Lower lobe of right lung (tissue), 2 donors: ENCODE measurements around the gene REG1A. TPM values are rescaled to one million over a fixed set of nuclear protein-coding genes. Genes with fewer than 3 reads are reported as not detected.

Source experiments
- ATAC-seq, 2 donors: fragments of 200-7000 bp; cut with Tn5 transposase; one replicate each; pipeline ENCODE4 v1.9.1; 2020 to 2022; ENCODE audit warnings: mild to moderate bottlenecking in 2 of 2, moderate library complexity in 2 of 2
- DNase-seq: peaks from one replicate; pipeline ENCODE4 v3.0.0-alpha.2; 2020
- H3K27ac ChIP-seq: fragments of 200-600 bp; one replicate; pipeline ENCODE4 v1.8.0; 2022
- H3K27me3 ChIP-seq: fragments of 200-600 bp; one replicate; pipeline ENCODE4 v1.8.0; 2022; ENCODE audit warnings: low read depth
- H3K36me3 ChIP-seq: fragments of 200-600 bp; one replicate; pipeline ENCODE4 v1.8.0; 2022; ENCODE audit warnings: mild to moderate bottlenecking
- H3K4me1 ChIP-seq: fragments of 200-600 bp; one replicate; pipeline ENCODE4 v1.8.0; 2022
- H3K4me3 ChIP-seq: fragments of 200-600 bp; one replicate; pipeline ENCODE4 v1.8.0; 2022; ENCODE audit warnings: mild to moderate bottlenecking
- H3K9me3 ChIP-seq: fragments of 200-600 bp; one replicate; pipeline ENCODE4 v1.8.0; 2022
- intact Hi-C: fragments of 100-400 bp; cut with DNase I; formaldehyde crosslinking; loops from one replicate; pipeline ENCODE4 v1.11.0; 2022
- total RNA-seq: library from RNA; stranded (reverse); fragmentation: NEBNext Ultra II Directional; extraction: Animal tissue kit (Norgen Biotek cat#: 25700); gene quantifications from one replicate; pipeline ENCODE4 v1.2.1, GENCODE V29; 2021
- TF ChIP-seq, protein P1 (sequence below): fragments of 200-600 bp; IDR thresholded peaks from one replicate; pipeline ENCODE4 v1.8.0; 2022; ENCODE audit warnings: antibody characterized with exemption, mild to moderate bottlenecking
- donor health status: DM: no; HTN: yes; CAD: no; lungs with severe emphysema.

Gene REG1A
- total RNA-seq, 1 donor from 2014 or later = not detected

DNA sequence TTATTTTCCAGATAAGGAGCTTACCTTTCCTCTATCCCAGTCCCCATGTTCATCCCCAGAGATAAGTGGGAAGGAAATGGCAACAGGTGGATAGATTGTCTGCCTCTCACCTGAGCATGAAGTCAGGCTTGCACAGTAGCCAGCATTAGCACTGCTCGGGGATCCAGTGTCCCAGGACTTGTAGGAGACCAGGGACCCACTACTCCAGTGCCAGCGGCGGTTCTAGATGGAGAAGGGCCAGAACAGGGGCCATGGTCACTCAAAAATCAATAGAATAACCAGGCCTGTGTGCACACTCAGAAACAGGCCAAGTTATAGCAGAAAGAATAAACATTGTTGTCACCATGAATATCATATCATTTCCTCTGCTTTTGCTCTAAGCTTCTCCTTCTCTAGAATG lies 34.9 kb upstream of the REG1A start:
- no peaks in the 10 kb centered on the region for H3K36me3 ChIP-seq
- H3K27me3 ChIP-seq = no peaks in the 10 kb centered on the region
- TF ChIP-seq, protein P1, sequence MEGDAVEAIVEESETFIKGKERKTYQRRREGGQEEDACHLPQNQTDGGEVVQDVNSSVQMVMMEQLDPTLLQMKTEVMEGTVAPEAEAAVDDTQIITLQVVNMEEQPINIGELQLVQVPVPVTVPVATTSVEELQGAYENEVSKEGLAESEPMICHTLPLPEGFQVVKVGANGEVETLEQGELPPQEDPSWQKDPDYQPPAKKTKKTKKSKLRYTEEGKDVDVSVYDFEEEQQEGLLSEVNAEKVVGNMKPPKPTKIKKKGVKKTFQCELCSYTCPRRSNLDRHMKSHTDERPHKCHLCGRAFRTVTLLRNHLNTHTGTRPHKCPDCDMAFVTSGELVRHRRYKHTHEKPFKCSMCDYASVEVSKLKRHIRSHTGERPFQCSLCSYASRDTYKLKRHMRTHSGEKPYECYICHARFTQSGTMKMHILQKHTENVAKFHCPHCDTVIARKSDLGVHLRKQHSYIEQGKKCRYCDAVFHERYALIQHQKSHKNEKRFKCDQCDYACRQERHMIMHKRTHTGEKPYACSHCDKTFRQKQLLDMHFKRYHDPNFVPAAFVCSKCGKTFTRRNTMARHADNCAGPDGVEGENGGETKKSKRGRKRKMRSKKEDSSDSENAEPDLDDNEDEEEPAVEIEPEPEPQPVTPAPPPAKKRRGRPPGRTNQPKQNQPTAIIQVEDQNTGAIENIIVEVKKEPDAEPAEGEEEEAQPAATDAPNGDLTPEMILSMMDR = no peak
- ATAC-seq (no peak), DNase-seq (no peak)
- no peaks in the 10 kb centered on the region for H3K4me1 ChIP-seq
- intact Hi-C loops = no loop called here
- H3K9me3 ChIP-seq = no peaks in the 10 kb centered on the region
- no peak overlapping the region for H3K27ac ChIP-seq
- H3K4me3 ChIP-seq = no peak overlapping the region

DNA sequence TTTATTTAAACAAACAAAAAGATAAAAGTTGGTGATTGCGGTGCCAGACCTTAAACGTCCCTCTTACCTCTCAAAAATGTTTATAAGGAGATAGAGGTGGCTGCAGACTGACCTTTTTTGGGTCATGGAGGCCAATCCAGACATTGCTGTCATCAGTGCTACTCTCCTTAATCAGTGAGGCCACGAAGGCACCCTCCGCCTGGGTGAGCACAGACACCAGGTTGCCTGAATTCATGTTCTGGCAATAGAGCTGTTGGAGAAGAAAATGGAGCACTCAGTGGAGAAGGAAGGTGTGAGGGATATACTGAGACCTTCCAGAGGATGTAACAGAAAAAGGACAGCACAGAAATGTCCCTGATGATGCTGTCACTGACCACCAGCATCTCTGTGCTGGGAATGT lies 34.0 kb upstream of the REG1A start:
- no peaks in the 10 kb centered on the region for H3K4me1 ChIP-seq
- H3K27me3 ChIP-seq = no peaks in the 10 kb centered on the region
- no peaks in the 10 kb centered on the region for H3K9me3 ChIP-seq
- no peak overlapping the region for H3K4me3 ChIP-seq
- ATAC-seq (no peak), DNase-seq (no peak)
- intact Hi-C loops = no loop called here
- TF ChIP-seq, protein P1 = no peak
- H3K36me3 ChIP-seq = no peaks in the 10 kb centered on the region
- H3K27ac ChIP-seq = no peak overlapping the region

DNA sequence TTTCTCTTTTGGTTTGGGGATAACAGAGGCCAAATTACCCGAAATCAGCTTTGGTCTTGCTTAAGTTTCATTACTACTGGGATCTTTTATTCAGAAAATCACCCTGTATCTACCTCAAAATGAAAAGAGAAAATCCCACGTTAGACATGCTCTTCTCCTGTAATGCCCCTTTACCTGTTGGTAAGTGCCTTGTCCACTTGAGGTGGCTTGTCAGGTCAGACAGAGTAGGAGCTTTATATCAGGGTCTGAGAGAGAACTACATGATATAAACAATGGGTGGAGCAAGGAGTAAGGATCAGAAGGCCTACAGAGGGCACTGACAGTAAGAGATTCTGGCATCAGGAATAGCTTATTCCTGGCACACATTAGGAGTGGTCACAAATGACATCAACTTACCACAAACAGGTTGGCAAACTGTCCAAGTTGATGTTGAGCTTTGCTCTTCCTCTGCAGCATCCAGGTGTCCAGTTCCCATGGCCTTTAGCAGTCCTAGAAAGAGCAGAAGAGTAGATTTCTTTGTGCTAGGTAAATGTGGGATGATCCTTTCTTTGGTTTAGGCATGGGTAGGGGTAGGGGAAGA lies 32.4 kb upstream of the REG1A start, which contains the start of gene REG1B:
TSS of gene REG1B (minus strand) at position 209 of the 580 bp plus-strand sequence. CDS start 381 bp downstream, outside the sequence.
- intact Hi-C loops = no loop called here
- Histone ChIP-seq H3K4me1 (no peaks in the 10 kb centered on the region), H3K36me3 (no peaks in the 10 kb centered on the region), H3K4me3 (no peak within 1 kb of the TSS), H3K9me3 (no peaks in the 10 kb centered on the region), H3K27me3 (no peaks in the 10 kb centered on the region), H3K27ac (no peak within 1 kb of the TSS)
- ATAC-seq = no peak
- TF ChIP-seq, protein P1 = no peak
- DNase-seq = no peak

DNA sequence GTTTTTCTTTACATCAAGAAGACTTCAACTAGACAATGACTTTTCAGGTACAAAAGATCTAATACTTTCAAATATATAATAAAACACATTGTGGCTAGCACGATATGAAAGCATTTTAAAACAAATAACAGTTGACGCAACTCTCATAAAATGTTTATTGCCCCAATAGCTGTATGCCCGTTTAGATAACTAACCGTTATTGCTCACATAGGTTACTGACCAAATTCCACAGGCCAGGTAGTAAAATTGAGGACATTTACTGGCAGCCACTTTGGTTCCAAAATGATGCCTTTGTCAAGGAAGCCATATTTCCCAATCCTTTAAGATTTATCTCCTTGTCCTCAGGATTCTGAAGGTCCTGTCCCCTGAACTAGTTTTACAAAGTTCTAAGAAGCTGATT lies 29.6 kb upstream of the REG1A start:
- DNase-seq (no peak), ATAC-seq (no peak)
- intact Hi-C loops = no loop called here
- H3K27me3 ChIP-seq = no peaks in the 10 kb centered on the region
- H3K4me3 ChIP-seq = no peak overlapping the region
- no peaks in the 10 kb centered on the region for H3K36me3 ChIP-seq
- no peaks in the 10 kb centered on the region for H3K9me3 ChIP-seq
- H3K27ac ChIP-seq = no peak overlapping the region
- TF ChIP-seq, protein P1 = no peak
- H3K4me1 ChIP-seq = no peaks in the 10 kb centered on the region

DNA sequence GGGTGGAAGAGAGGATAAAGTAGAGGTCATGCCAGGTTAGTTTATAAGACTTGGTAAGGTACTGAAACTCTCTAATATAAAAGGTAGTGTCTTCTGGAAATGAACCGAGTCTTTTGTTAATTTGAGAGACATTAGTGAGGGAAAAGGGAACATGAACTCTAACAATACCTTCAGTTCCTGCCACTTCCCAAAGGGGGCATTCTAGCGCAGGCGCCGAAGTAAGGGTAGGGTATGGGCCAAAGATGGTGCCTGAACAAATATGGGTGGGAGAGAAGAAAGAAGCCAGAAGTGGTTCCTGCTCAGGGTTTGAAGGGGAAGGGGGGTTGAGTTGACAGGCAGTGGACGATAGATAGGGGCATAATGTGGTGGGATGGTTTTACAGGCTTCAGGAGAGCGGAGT lies 22.4 kb upstream of the REG1A start:
- Histone ChIP-seq H3K4me1 (no peaks in the 10 kb centered on the region), H3K36me3 (no peaks in the 10 kb centered on the region), H3K9me3 (no peaks in the 10 kb centered on the region), H3K27ac (no peak overlapping the region), H3K27me3 (no peaks in the 10 kb centered on the region), H3K4me3 (no peak overlapping the region)
- DNase-seq = no peak
- TF ChIP-seq, protein P1 = no peak
- intact Hi-C loops = no loop called here
- ATAC-seq = no peak
